CD4-positive, alpha-beta T cell (primary cell): ENCODE results near the gene HSFX4. TPM values are rescaled to one million over a fixed set of nuclear protein-coding genes. Genes with fewer than 3 reads are reported as not detected.

Experiments used
- ATAC-seq: fragments of 200-7000 bp; cut with Tn5 transposase; one replicate; pipeline ENCODE4 v1.10.0; 2022; ENCODE audit warnings: mild to moderate bottlenecking; ENCODE audit not compliant: poor library complexity
- CTCF ChIA-PET: fragments of 350-600 bp; sonication (Branson Sonifier 250); formaldehyde crosslinking; loops from one replicate; lab custom pipeline; 2021; ENCODE audit warnings: antibody characterized with exemption, inconsistent platforms; lab: Charles Lee
- POLR2A ChIA-PET: fragments of 350-600 bp; sonication (Branson Sonifier 250); formaldehyde crosslinking; loops from one replicate; lab custom pipeline; 2021; ENCODE audit warnings: antibody characterized with exemption, inconsistent platforms; lab: Charles Lee
- DNase-seq, 14 experiments: peaks; one replicate each; pipeline ENCODE4 v3.0.0-alpha.2; 2013 to 2020; ENCODE audit warnings: mixed read lengths in 2 of 14
- H3K27ac ChIP-seq, 2 donors: one replicate each; pipeline versions ENCODE4 v1.5.1 to v1.7.0; 2013; ENCODE audit warnings: low read length in 2 of 2, low read depth in 1 of 2, mild to moderate bottlenecking in 1 of 2
- H3K27me3 ChIP-seq, 2 experiments: 1 replicate in 1 of 2; 2 replicates in 1 of 2; pipeline versions ENCODE4 v1.6.1 to v1.7.0; 2013; ENCODE audit warnings: low read length in 2 of 2, control low read depth in 1 of 2, mild to moderate bottlenecking in 1 of 2, moderate library complexity in 1 of 2; ENCODE audit not compliant: insufficient read depth in 2 of 2, control insufficient read depth in 1 of 2
- H3K36me3 ChIP-seq: one replicate; pipeline ENCODE4 v1.6.1; 2013; ENCODE audit warnings: low read length, control low read depth; ENCODE audit not compliant: insufficient read depth
- H3K4me1 ChIP-seq: one replicate; pipeline ENCODE4 v1.6.1; 2013; ENCODE audit warnings: low read length, control low read depth; ENCODE audit not compliant: insufficient read depth
- H3K4me3 ChIP-seq: one replicate; pipeline ENCODE4 v1.5.1; 2013; ENCODE audit warnings: mild to moderate bottlenecking, low read length, moderate library complexity
- H3K9me3 ChIP-seq, 2 experiments: 1 replicate in 1 of 2; 2 replicates in 1 of 2; pipeline versions ENCODE4 v1.6.1 to v1.7.0; 2013; ENCODE audit warnings: low read length in 2 of 2, mild to moderate bottlenecking in 2 of 2, control low read depth in 1 of 2, moderate library complexity in 1 of 2; ENCODE audit not compliant: control insufficient read depth in 1 of 2, insufficient read depth in 1 of 2
- H3K27ac Mint-ChIP-seq: one replicate; pipeline ENCODE4 v1.8.0; 2020; ENCODE audit warnings: mixed read lengths
- H3K27me3 Mint-ChIP-seq: one replicate; pipeline ENCODE4 v1.8.0; 2021; ENCODE audit warnings: mixed read lengths
- H3K36me3 Mint-ChIP-seq: one replicate; pipeline ENCODE4 v1.8.0; 2021; ENCODE audit warnings: low read depth, mixed read lengths
- H3K4me1 Mint-ChIP-seq: one replicate; pipeline ENCODE4 v1.8.0; 2021; ENCODE audit warnings: low read depth, mixed read lengths
- H3K4me3 Mint-ChIP-seq: one replicate; pipeline ENCODE4 v1.8.0; 2020; ENCODE audit warnings: mild to moderate bottlenecking, mixed read lengths
- H3K9me3 Mint-ChIP-seq: one replicate; pipeline ENCODE4 v1.8.0; 2020; ENCODE audit warnings: mixed read lengths
- intact Hi-C, 2 experiments: fragments of 100-400 bp; cut with DNase I in 1 of 2; cut with micrococcal nuclease in 1 of 2; formaldehyde crosslinking; loops; one replicate each; pipeline versions ENCODE4 v1.15.1 to v1.9.0; 2023 to 2025; cut with DNase I, micrococcal nuclease
- total RNA-seq, 174 experiments: library from RNA in 2 of 174; stranded (reverse) in 2 of 174; gene quantifications; one replicate each; pipeline ENCODE4 v1.2.3 and lab custom pipeline; 2021 to 2026
- TF ChIP-seq, protein P1 (sequence below): fragments of 200-600 bp; IDR thresholded peaks from one replicate; pipeline ENCODE4 v1.8.0; 2022; ENCODE audit warnings: antibody characterized with exemption, mild to moderate bottlenecking

HSFX4 gene
- total RNA-seq, 2 experiments from 2014 or later = not detected

DNA sequence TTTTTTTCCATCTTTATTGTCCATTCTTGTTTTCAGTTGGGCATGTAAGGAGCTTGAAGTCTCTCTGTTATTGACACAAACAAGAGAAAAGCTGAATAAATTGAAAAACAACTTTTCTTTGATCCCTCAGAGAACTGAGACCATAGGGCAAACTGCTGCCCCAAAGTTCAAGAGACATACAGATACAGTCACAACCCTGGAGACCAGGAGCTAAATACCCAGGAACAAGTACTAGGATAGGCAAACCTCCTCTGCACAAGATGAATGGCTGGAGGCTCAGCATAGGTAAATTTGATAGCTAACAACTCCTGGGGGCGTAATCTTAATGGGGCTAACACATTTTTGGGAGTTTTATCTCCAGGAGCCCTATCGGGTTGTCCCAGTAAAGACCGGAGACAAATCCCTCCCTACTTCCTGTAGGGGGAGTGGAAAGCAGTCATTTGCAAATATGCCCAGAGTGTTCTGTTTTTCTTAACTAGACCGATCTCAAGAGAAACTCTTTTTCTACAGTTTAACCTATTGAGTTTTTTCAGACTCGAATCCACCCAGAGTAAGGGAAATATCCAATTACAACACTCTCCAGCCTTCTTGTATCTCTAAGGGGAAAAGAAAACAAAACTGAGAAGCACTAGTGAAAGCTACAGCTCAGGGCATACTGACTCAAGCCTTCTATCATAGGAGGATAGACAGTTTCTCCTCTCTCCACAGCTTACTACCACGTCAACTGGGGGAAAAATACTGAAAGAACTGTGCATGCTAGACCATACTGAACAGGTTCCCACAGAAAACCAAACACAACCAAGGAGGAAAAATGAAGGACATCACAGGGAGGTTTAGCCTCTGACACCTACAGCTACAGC lies 25.3 kb upstream of the HSFX4 start:
- no peaks in the 10 kb centered on the region for H3K36me3 Mint-ChIP-seq
- H3K27ac Mint-ChIP-seq = no peak overlapping the region
- POLR2A ChIA-PET = no interaction called here
- peaks cover 0 to 5% of the 10 kb centered on the region in 2 experiments for H3K27me3 ChIP-seq
- CTCF ChIA-PET = no interaction called here
- ATAC-seq (no peak), DNase-seq (no peak)
- TF ChIP-seq, protein P1, sequence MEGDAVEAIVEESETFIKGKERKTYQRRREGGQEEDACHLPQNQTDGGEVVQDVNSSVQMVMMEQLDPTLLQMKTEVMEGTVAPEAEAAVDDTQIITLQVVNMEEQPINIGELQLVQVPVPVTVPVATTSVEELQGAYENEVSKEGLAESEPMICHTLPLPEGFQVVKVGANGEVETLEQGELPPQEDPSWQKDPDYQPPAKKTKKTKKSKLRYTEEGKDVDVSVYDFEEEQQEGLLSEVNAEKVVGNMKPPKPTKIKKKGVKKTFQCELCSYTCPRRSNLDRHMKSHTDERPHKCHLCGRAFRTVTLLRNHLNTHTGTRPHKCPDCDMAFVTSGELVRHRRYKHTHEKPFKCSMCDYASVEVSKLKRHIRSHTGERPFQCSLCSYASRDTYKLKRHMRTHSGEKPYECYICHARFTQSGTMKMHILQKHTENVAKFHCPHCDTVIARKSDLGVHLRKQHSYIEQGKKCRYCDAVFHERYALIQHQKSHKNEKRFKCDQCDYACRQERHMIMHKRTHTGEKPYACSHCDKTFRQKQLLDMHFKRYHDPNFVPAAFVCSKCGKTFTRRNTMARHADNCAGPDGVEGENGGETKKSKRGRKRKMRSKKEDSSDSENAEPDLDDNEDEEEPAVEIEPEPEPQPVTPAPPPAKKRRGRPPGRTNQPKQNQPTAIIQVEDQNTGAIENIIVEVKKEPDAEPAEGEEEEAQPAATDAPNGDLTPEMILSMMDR = no peak
- H3K4me1 ChIP-seq = no peaks in the 10 kb centered on the region
- no peaks in the 10 kb centered on the region for H3K9me3 ChIP-seq
- no peak overlapping the region for H3K27ac ChIP-seq
- H3K4me1 Mint-ChIP-seq = peaks cover 5% of the 10 kb centered on the region
- no peak overlapping the region for H3K4me3 Mint-ChIP-seq
- intact Hi-C loops = no loop called here
- H3K9me3 Mint-ChIP-seq = no peaks in the 10 kb centered on the region
- no peaks in the 10 kb centered on the region for H3K27me3 Mint-ChIP-seq
- no peaks in the 10 kb centered on the region for H3K36me3 ChIP-seq
- H3K4me3 ChIP-seq = no peak overlapping the region

DNA sequence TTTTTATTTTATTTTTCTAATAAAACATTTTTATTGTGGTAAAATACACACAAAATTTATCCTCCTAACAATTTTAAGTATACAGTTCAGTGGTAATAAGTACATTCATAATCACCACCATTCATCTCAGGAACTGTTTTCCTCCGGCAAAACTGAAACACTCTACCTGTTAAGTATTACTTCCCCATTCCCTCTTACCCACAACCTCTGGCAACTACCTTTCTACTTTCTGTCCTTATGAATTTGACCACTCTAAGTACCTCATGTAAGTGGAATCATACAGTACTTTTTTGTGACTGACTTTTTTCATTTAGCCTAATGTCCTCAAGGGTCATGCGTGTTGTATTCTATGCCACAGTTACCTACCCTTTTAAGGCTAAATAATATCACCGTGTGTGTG lies 21.1 kb upstream of the HSFX4 start:
- peaks cover 5% of the 10 kb centered on the region for H3K4me1 Mint-ChIP-seq
- H3K9me3 ChIP-seq = no peaks in the 10 kb centered on the region
- no peak overlapping the region for H3K27ac Mint-ChIP-seq
- H3K4me1 ChIP-seq = no peaks in the 10 kb centered on the region
- ATAC-seq = no peak
- ChIA-PET POLR2A (no interaction called here), CTCF (no interaction called here)
- H3K4me3 Mint-ChIP-seq = no peak overlapping the region
- no peaks in the 10 kb centered on the region for H3K27me3 ChIP-seq
- H3K9me3 Mint-ChIP-seq = no peaks in the 10 kb centered on the region
- H3K36me3 ChIP-seq = no peaks in the 10 kb centered on the region
- H3K36me3 Mint-ChIP-seq = no peaks in the 10 kb centered on the region
- H3K27ac ChIP-seq = no peak overlapping the region
- intact Hi-C loops = no loop called here
- no peaks in the 10 kb centered on the region for H3K27me3 Mint-ChIP-seq
- DNase-seq = no peak
- no peak overlapping the region for H3K4me3 ChIP-seq
- TF ChIP-seq, protein P1 = no peak

DNA sequence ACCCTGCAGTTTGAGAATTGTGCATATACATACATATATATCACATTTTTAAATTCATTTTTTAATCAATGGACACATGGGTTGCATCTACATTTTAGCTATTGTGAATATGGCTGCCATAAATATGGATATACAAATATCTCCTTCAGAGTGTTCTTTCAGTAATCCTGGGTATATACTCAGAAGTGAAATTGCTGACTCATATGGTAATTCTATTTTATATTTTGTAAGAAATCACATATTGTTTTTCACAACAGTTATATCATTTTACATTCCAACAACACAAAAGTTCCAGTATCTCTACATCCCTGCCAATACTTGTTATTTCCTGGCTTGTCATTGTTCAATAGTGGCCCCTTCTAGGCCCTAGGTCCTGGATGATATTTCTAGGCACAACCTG lies 20.6 kb upstream of the HSFX4 start:
- no peak overlapping the region for H3K27ac Mint-ChIP-seq
- peaks cover 5% of the 10 kb centered on the region for H3K4me1 Mint-ChIP-seq
- no peaks in the 10 kb centered on the region for H3K9me3 Mint-ChIP-seq
- Histone ChIP-seq H3K27me3 (no peaks in the 10 kb centered on the region), H3K4me3 (no peak overlapping the region), H3K36me3 (no peaks in the 10 kb centered on the region), H3K4me1 (no peaks in the 10 kb centered on the region), H3K27ac (no peak overlapping the region), H3K9me3 (no peaks in the 10 kb centered on the region)
- DNase-seq = no peak
- TF ChIP-seq, protein P1 = no peak
- no peak overlapping the region for H3K4me3 Mint-ChIP-seq
- no peaks in the 10 kb centered on the region for H3K36me3 Mint-ChIP-seq
- no peak for ATAC-seq
- CTCF ChIA-PET = no interaction called here
- intact Hi-C loops = no loop called here
- POLR2A ChIA-PET = no interaction called here
- H3K27me3 Mint-ChIP-seq = no peaks in the 10 kb centered on the region
